ENCODE results near the gene BCOR. TPM values are rescaled to one million over a fixed set of nuclear protein-coding genes. Genes with fewer than 3 reads are reported as not detected.

BCOR gene
- total RNA-seq, 1 experiment from 2014 or later: 134 TPM

GRCh38 chrX:40122487-40122886 lies 24.7 kb upstream of the BCOR start:
- Histone ChIP-seq H3K4ac (ENCODE audit: low read depth, low read length) (no peak overlapping the region), H3K27me3 (ENCODE audit: insufficient read depth, low read length) (no peaks in the 10 kb centered on the region), H2BK20ac (ENCODE audit: low read depth, low read length, poor library complexity, severe bottlenecking) (no peak overlapping the region), H4K5ac (ENCODE audit: insufficient read length, low read depth, low read length) (no peak overlapping the region), H3K23me2 (ENCODE audit: insufficient read length, low read depth, low read length, poor library complexity, severe bottlenecking) (no peaks in the 10 kb centered on the region), H3K27ac (ENCODE audit: insufficient read length, low read depth, low read length) (no peak overlapping the region), H3K18ac (ENCODE audit: insufficient read length, low read depth, low read length) (no peak overlapping the region), H3K9ac (ENCODE audit: extremely low read depth, insufficient read length, low read length) (no peak overlapping the region), H4K91ac (ENCODE audit: insufficient read length, low read depth, low read length) (no peak overlapping the region), H3K4me1 (ENCODE audit: insufficient read depth, low read length) (peaks cover 4% of the 10 kb centered on the region; the same call in 1 of the 2 replicates), H3K56ac (ENCODE audit: insufficient read length, low read depth, low read length) (no peak overlapping the region), H3K79me2 (ENCODE audit: insufficient read depth, low read length) (no peaks in the 10 kb centered on the region), H2BK5ac (ENCODE audit: insufficient read length, low read length) (no peak overlapping the region), H3K79me1 (ENCODE audit: insufficient read depth, low read depth, low read length, poor library complexity, severe bottlenecking) (no peaks in the 10 kb centered on the region), H2AK5ac (ENCODE audit: insufficient read length, low read length) (no peak overlapping the region), H3K14ac (ENCODE audit: insufficient read depth, low read length) (no peak overlapping the region), H3K23ac (ENCODE audit: insufficient read length, low read depth, low read length) (no peak overlapping the region), H4K20me1 (ENCODE audit: control insufficient read depth, insufficient read depth, insufficient read length) (no peaks in the 10 kb centered on the region), H2BK15ac (ENCODE audit: low read depth, low read length) (no peak overlapping the region), H4K8ac (replicated peaks; ENCODE audit: insufficient read length, low read depth, low read length) (no peak overlapping the region), H3K4me2 (ENCODE audit: insufficient read depth, insufficient read length, low read length) (no peak overlapping the region), H3K9me3 (ENCODE audit: control insufficient read depth, low read depth, low read length) (no peaks in the 10 kb centered on the region), H2AFZ (ENCODE audit: low read length) (no peak overlapping the region), H3T11ph (ENCODE audit: low read length) (no peak overlapping the region), H2BK120ac (ENCODE audit: low read depth, low read length, poor library complexity, severe bottlenecking) (no peak overlapping the region), H2BK12ac (ENCODE audit: insufficient read length, low read depth, low read length) (no peak overlapping the region)
- Mint-ChIP-seq H3K4me1 (peaks cover 21 to 27% of the 10 kb centered on the region in 2 experiments), H3K27me3 (ENCODE audit: low read depth) (peaks cover 27% of the 10 kb centered on the region), H3K9me3 (peaks cover 66 to 70% of the 10 kb centered on the region in 2 experiments), H3K4me3 (no peak overlapping the region), H3K36me3 (ENCODE audit: insufficient read depth in 1 of 3, low read depth in 3 of 3) (peaks cover 10 to 28% (median 10%) of the 10 kb centered on the region in 3 experiments), H3K27ac (no peak overlapping the region; a peak in 1 of 7 replicates)
- TF ChIP-seq CTCF (conservative IDR thresholded peaks at IDR 0.05): no peak
- DNase-seq: no peak
- WGBS (ENCODE audit: extremely low coverage, insufficient read length, low lambda C conversion rate): no CpG with 5 or more reads among the region's 10 CpGs

All from H9 (cell line).